HG03457 (cell line): Measurements from ENCODE around the gene G0S2.
"Not testable (repeated sequence)": the region's sequence is repeated elsewhere in the genome, so short reads cannot be mapped to it uniquely, and the experiment has no call there.

ENCODE experiments used
- ATAC-seq: cut with Tn5 transposase; IDR thresholded peaks from one replicate; pipeline ENCODE4 v1.9.1; 2021; ENCODE audit warnings: moderate number of reproducible peaks; ENCODE audit not compliant: unreplicated experiment

Gene G0S2

GRCh38 chr1:209675565-209676154 is 448 bp downstream of the G0S2 start:
- no peak for ATAC-seq

DNA sequence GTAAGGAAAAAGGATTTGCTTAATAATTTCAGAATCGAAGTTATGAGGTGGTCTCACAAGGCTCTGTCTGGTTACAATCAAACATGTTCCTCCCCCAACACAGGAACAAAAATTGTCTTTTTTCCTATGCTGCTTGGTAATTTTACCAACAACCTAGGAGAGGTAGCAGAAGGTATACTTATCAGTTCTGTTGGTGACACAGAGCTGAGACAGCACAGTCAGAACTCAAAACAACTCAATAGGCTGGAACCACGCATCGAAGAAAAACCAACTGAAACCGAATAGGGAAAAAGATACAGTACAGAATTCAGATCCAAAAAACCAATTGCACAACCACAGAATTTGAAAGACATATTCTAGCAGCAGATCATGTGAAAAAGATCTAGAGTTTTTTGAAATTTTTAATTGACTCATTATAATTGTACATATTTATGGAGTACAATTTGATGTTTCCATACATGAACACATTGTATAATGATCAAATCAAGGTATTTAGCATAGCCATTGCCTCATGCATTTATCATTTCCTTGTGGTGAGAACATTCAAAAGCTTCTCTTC is 3.8 kb downstream of the G0S2 start:
- ATAC-seq, result no peak

GRCh38 chr1:209685821-209686220 is 10.6 kb downstream of the G0S2 start:
- no peak for ATAC-seq

- no peak for ATAC-seq
Measured at GRCh38 chr1:209686322-209686721, 11.1 kb downstream of the G0S2 start.

DNA sequence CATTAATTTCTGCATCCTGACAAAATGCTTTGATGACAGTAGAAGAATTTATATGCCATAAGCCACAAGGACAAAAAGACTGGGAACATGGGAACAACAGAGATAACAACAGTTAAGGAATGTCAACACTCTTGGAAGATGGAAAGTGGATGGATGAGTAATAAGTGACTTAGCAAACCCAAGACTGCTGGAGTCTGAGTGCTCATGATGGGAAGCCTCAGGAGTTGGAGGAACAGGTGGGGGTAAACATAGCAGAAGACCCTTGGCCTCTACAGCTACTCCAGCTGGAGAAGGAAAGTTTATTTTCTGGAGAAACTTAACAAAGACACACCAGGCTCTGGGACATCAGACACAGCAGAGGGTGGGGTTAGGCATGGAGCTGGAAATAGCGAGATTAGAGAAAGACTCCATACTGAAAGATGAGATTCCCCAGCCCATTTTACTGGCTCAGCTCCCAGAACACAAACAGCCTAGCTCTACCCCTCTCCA is 13.6 kb downstream of the G0S2 start:
- no peak for ATAC-seq

GRCh38 chr1:209689477-209689876 is 14.3 kb downstream of the G0S2 start:
- ATAC-seq, result no peak

DNA sequence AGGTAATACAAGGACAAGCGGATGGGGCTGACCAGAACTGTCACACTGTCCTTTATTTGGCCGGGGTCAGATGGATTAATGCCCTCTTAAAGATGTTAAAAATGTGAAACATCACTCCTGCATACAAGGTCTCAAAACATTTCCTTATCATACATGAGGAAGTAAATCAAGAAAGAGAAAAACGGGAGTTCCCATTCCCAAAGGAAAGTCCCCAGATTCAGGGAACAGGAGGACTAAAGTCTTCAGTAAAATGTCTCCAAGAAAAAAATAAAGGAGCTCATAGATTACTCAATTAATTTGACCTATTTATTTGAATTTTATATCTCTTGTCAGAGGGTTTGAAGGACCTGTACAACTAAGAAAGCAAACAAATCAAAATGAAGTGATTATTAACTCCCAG is 16.0 kb downstream of the G0S2 start:
- ATAC-seq, result no peak

- no peak for ATAC-seq
Measured at GRCh38 chr1:209692296-209692695, 17.1 kb downstream of the G0S2 start.

- ATAC-seq, result no peak
Measured at GRCh38 chr1:209692745-209693504, 17.7 kb downstream of the G0S2 start.

- no peak for ATAC-seq
Measured at GRCh38 chr1:209696673-209697072, 21.5 kb downstream of the G0S2 start.

DNA sequence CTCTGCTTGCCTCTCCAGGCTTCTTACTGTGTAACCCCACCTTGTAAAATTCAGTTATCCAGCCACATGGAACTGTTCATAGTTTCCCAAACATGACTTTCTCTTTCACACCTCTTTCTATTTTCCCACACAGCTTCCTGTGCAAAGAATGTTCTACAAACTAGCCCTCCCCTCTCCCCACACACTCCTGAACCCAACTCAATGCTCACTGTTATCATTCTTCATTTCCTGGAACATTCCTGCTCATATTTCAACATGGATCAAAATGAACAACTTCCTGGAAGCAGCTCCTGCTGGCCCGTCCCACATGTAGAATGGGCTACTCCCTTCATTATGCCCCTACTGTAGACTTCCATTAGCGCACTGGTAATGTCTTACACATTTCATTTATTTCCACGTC is 21.9 kb downstream of the G0S2 start:
- no peak for ATAC-seq

GRCh38 chr1:209700686-209701085 is 25.5 kb downstream of the G0S2 start:
- not testable (repeated sequence) for ATAC-seq

- no peak for ATAC-seq
Measured at GRCh38 chr1:209702832-209703231, 27.6 kb downstream of the G0S2 start.

GRCh38 chr1:209703834-209704504 is 28.8 kb downstream of the G0S2 start:
- ATAC-seq, result no peak

DNA sequence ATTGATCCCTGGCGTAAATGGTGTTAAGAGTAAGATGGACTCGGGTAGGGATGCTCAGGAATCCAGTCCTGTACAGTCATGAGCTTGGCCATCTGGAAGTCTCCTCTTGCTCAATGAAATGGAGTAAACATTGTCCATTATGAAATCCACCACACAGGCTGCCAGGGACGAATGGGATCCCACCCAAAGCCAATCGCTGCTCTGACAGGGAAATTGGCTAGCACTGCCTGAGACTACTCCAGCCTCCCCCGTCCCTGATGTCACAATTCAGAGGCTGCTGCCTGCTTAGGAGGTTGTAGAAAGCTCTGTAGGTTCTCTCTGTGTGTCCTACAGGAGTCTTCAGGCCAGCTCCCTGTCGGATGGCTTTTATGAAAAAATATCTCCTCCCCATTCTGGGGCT is 29.4 kb downstream of the G0S2 start, which contains the start of gene HSD11B1:
TSS of gene HSD11B1 (plus strand) at position 263 of the 400 bp plus-strand sequence. CDS start at position 360, 97 bp downstream.
- ATAC-seq, result no peak

DNA sequence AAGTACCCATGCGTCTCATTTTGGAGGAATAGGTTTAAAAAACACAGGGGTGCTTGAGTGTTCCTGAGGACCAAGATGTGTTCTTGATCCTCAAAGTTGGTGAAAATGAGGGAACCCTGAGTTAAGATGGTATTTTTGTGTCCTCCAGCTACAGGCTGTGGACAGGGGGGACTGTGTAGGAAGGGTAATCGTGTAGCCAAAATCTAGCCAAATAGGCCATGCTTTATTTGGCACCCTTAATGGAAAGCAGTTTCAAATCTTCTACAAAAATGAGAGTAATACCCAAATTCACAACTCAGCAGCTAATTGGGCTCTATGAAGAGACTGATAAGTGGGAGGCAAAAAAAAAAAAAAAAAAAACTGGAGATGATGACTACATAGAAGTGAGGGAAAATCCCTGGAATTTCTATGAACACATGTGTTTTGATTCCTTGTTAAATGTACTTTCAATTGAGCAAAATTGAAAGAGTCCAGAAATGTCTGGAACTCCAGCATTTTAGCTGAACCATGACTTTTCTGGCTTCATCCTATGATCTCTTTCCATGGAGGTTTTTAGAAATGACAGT is 29.9 kb downstream of the G0S2 start:
- no peak for ATAC-seq

- no peak for ATAC-seq
Measured at GRCh38 chr1:209706622-209707021, 31.4 kb downstream of the G0S2 start.

DNA sequence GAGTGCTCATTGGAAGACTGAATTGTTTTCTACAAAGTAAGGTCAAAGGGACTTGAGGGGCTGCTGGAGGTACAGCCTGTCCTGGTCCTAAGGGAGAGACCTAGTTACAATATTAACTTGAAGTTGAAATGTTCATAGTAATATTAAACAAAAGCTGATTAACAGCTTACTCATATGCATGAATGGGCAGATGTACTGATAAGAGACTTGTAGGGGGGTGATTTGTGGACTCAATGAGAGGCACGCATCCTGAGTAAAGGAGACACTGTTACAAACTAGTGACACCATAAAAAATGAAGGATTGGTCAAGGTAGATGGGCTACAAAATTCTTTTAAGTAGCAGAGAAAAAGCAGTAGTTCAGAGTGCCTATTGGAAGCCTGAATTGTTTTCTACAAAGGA is 32.1 kb downstream of the G0S2 start:
- ATAC-seq, result no peak

- ATAC-seq, result no peak
Measured at GRCh38 chr1:209708297-209708696, 33.1 kb downstream of the G0S2 start.

- no peak for ATAC-seq
Measured at GRCh38 chr1:209710093-209710492, 34.9 kb downstream of the G0S2 start.

DNA sequence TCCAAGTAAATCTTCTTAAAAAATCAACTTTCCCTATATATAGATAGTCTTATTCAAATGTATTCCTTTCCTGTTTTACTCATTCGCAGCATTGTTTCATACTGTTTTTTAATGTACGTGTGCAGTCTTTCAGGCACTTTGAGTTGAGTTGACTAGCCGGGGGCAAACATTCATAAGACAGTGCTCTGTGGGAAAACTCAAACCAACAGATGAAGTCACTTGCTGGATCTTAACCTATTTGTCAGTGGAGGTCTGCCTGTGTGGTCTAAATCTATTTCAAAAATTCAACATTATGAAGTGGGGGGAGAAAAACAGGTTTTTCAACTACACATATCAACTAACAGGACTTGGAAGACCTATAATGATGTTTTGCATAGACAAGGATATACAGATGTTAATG is 35.6 kb downstream of the G0S2 start:
- no peak for ATAC-seq
